Gastrocnemius medialis (tissue), 4 donors: ENCODE measurements around the gene MGMT.

ENCODE experiments used
- POLR2A ChIP-seq, 2 donors: fragments of 450-650 bp; IDR thresholded peaks; one replicate each; pipeline ENCODE4 v1.6.1; 2017; ENCODE audit warnings: antibody characterized with exemption in 2 of 2, mild to moderate bottlenecking in 2 of 2, moderate library complexity in 2 of 2
- TF ChIP-seq, protein P1 (sequence below), 5 experiments: fragments of 450-650 bp in 3 of 5; fragments of 200-600 bp in 2 of 5; sonication (generic) in 2 of 5; IDR thresholded peaks in 4 of 5; conservative IDR thresholded peaks in 1 of 5; 1 replicate in 4 of 5; 2 replicates in 1 of 5; pipeline ENCODE4 v1.5.1; 2016 to 2019; ENCODE audit warnings: antibody characterized with exemption in 5 of 5, mild to moderate bottlenecking in 3 of 5, moderate library complexity in 3 of 5

- TF ChIP-seq, protein P1, sequence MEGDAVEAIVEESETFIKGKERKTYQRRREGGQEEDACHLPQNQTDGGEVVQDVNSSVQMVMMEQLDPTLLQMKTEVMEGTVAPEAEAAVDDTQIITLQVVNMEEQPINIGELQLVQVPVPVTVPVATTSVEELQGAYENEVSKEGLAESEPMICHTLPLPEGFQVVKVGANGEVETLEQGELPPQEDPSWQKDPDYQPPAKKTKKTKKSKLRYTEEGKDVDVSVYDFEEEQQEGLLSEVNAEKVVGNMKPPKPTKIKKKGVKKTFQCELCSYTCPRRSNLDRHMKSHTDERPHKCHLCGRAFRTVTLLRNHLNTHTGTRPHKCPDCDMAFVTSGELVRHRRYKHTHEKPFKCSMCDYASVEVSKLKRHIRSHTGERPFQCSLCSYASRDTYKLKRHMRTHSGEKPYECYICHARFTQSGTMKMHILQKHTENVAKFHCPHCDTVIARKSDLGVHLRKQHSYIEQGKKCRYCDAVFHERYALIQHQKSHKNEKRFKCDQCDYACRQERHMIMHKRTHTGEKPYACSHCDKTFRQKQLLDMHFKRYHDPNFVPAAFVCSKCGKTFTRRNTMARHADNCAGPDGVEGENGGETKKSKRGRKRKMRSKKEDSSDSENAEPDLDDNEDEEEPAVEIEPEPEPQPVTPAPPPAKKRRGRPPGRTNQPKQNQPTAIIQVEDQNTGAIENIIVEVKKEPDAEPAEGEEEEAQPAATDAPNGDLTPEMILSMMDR (IDR thresholded peaks at IDR 0.05 in 4 of 5, conservative IDR thresholded peaks at IDR 0.05 in 1 of 5): no peak
- no peak for TF ChIP-seq POLR2A (IDR thresholded peaks at IDR 0.05)
Observed at GRCh38 chr10:129599160-129599559, 132.1 kb downstream of the MGMT start.
